ENCODE results near the gene NAA30.
"Not testable (repeated sequence)": the region's sequence is repeated elsewhere in the genome, so short reads cannot be mapped to it uniquely, and the experiment has no call there.

The NAA30 gene

GRCh38 chr14:57390037-57390805, at the start of gene NAA30:
Gene NAA30, plus strand, starts transcription at chr14:57390586. Its CDS starts 372 bp downstream, at chr14:57390958.
- H3K4me3 ChIP-seq (ENCODE audit: low read depth, low read length) = peak within 1 kb of the TSS; percentile 65
- TF ChIP-seq CTCF (IDR thresholded peaks at IDR 0.05; ENCODE audit: low read depth, low read length, missing control alignments) = no peak
- peak; percentile 90 for DNase-seq (ENCODE audit: low read depth)

- not testable (repeated sequence) for H3K4me3 ChIP-seq (ENCODE audit: low read depth, low read length); DNase-seq (ENCODE audit: low read depth)
Observed at GRCh38 chr14:57343545-57344297, 46.7 kb upstream of the NAA30 start.

GRCh38 chr14:57345106-57345505, 45.3 kb upstream of the NAA30 start:
- TF ChIP-seq CTCF (IDR thresholded peaks at IDR 0.05; ENCODE audit: low read depth, low read length, missing control alignments) = no peak

GRCh38 chr14:57346741-57347140, 43.6 kb upstream of the NAA30 start:
- DNase-seq (ENCODE audit: low read depth) = no peak
- no peak overlapping the region for H3K4me3 ChIP-seq (ENCODE audit: low read depth, low read length)
- no peak for TF ChIP-seq CTCF (IDR thresholded peaks at IDR 0.05; ENCODE audit: low read depth, low read length, missing control alignments)

More at GRCh38 chr14:57345106-57345505, 45.3 kb upstream of the NAA30 start:
- DNase-seq (ENCODE audit: low read depth) = no peak
- H3K4me3 ChIP-seq (ENCODE audit: low read depth, low read length) = no peak overlapping the region

GRCh38 chr14:57352396-57353170, 37.8 kb upstream of the NAA30 start:
- DNase-seq (ENCODE audit: low read depth) = no peak
- H3K4me3 ChIP-seq (ENCODE audit: low read depth, low read length) = no peak overlapping the region
- no peak for TF ChIP-seq CTCF (IDR thresholded peaks at IDR 0.05; ENCODE audit: low read depth, low read length, missing control alignments)

- no peak for TF ChIP-seq CTCF (IDR thresholded peaks at IDR 0.05; ENCODE audit: low read depth, low read length, missing control alignments)
- H3K4me3 ChIP-seq (ENCODE audit: low read depth, low read length) = no peak overlapping the region
- no peak for DNase-seq (ENCODE audit: low read depth)
Observed at GRCh38 chr14:57355081-57355800, 35.1 kb upstream of the NAA30 start.

All from GM12864 (cell line).